GM21515 (cell line): ENCODE results near the gene NRXN3.

ENCODE experiments used
- ATAC-seq: cut with Tn5 transposase; IDR thresholded peaks from one replicate; pipeline ENCODE4 v1.9.1; 2021; ENCODE audit not compliant: unreplicated experiment

The NRXN3 gene

GRCh38 chr14:79270361-79270760 is 1100.2 kb downstream of the NRXN3 start:
- no peak for ATAC-seq

- no peak for ATAC-seq
These were observed 1100.9 kb downstream of the NRXN3 start for GRCh38 chr14:79271122-79271521.

- ATAC-seq = no peak
These were observed 1104.6 kb downstream of the NRXN3 start for GRCh38 chr14:79274641-79275291.

- ATAC-seq = no peak
These were observed 1105.1 kb downstream of the NRXN3 start for GRCh38 chr14:79275292-79275655.

- no peak for ATAC-seq
These were observed 1108.2 kb downstream of the NRXN3 start for GRCh38 chr14:79278286-79278797.

GRCh38 chr14:79278798-79279644 is 1108.8 kb downstream of the NRXN3 start:
- ATAC-seq = no peak

- no peak for ATAC-seq
These were observed 1109.7 kb downstream of the NRXN3 start for GRCh38 chr14:79279645-79280597.

- no peak for ATAC-seq
These were observed 1111.3 kb downstream of the NRXN3 start for GRCh38 chr14:79281244-79282152.

GRCh38 chr14:79284621-79285020 is 1114.4 kb downstream of the NRXN3 start:
- no peak for ATAC-seq

GRCh38 chr14:79285263-79285662 is 1115.1 kb downstream of the NRXN3 start:
- no peak for ATAC-seq

GRCh38 chr14:79287976-79288375 is 1117.8 kb downstream of the NRXN3 start:
- ATAC-seq = no peak

GRCh38 chr14:79293482-79294177 is 1123.5 kb downstream of the NRXN3 start:
- ATAC-seq = no peak

- ATAC-seq = no peak
These were observed 1124.3 kb downstream of the NRXN3 start for GRCh38 chr14:79294499-79294898.

- ATAC-seq = no peak
These were observed 1125.2 kb downstream of the NRXN3 start for GRCh38 chr14:79295385-79295784.

- no peak for ATAC-seq
These were observed 1128.2 kb downstream of the NRXN3 start for GRCh38 chr14:79298373-79298772.

GRCh38 chr14:79299162-79299561 is 1129.0 kb downstream of the NRXN3 start:
- ATAC-seq = no peak

- no peak for ATAC-seq
These were observed 1134.1 kb downstream of the NRXN3 start for GRCh38 chr14:79304279-79304678.

- ATAC-seq = no peak
These were observed 1136.4 kb downstream of the NRXN3 start for GRCh38 chr14:79306546-79306945.

- ATAC-seq = no peak
These were observed 1148.2 kb downstream of the NRXN3 start for GRCh38 chr14:79318371-79318770.
